ENCODE data around the gene UBAP1L. TPM values are rescaled to one million over a fixed set of nuclear protein-coding genes. Genes with fewer than 3 reads are reported as not detected.
"Not testable (repeated sequence)": the region's sequence is repeated elsewhere in the genome, so short reads cannot be mapped to it uniquely, and the experiment has no call there.

Gene UBAP1L
- total and polyA plus RNA-seq, 3 donors from 2014 or later: 3.7 to 12.1 (median 11.3) TPM

GRCh38 chr15:65101891-65102708 is 12.9 kb downstream of the UBAP1L start:
- 47 to 74% methylated on average over 10 to 74 of the region's 75 CpGs for WGBS, 2 donors
- intact Hi-C loops (cut with DNase I; ENCODE audit: low total_unique reads): no loop called here
- no peak overlapping the region for H3K27ac ChIP-seq

GRCh38 chr15:65101411-65101890 is 13.5 kb downstream of the UBAP1L start:
- no peak for TF ChIP-seq POLR2A (IDR thresholded peaks at IDR 0.05)
- peak; percentile 73 to 78 (median 78) for TF ChIP-seq CTCF (IDR thresholded peaks at IDR 0.05)
- Histone ChIP-seq H3K4me3 (peak overlapping the region in 1 of 2 donors; percentile 29), H3K4me1 (peaks cover 7% of the 10 kb centered on the region), H3K9me3 (no peaks in the 10 kb centered on the region), H3K27ac (no peak overlapping the region), H3K36me3 (ENCODE audit: low read depth, missing control alignments) (no peaks in the 10 kb centered on the region), H3K27me3 (no peaks in the 10 kb centered on the region)
- 25 to 34% methylated on average over 9 of the region's 9 CpGs for WGBS, 2 donors
- DNase-seq: peak; percentile 87
- intact Hi-C loops (cut with DNase I; ENCODE audit: low total_unique reads): no loop called here

More at GRCh38 chr15:65101891-65102708, 12.9 kb downstream of the UBAP1L start:
- Histone ChIP-seq H3K36me3 (ENCODE audit: low read depth, missing control alignments) (no peaks in the 10 kb centered on the region), H3K9me3 (no peaks in the 10 kb centered on the region), H3K27me3 (no peaks in the 10 kb centered on the region), H3K4me1 (peaks cover under 1% of the 10 kb centered on the region), H3K4me3 (peak overlapping the region; percentile 29 to 34)
- no peak for TF ChIP-seq POLR2A (IDR thresholded peaks at IDR 0.05)
- no peak for TF ChIP-seq CTCF (IDR thresholded peaks at IDR 0.05)
- no peak for DNase-seq

GRCh38 chr15:65100442-65100841 is 14.6 kb downstream of the UBAP1L start:
- DNase-seq: no peak
- intact Hi-C loops (cut with DNase I; ENCODE audit: low total_unique reads): no loop called here
- TF ChIP-seq POLR2A (IDR thresholded peaks at IDR 0.05): no peak
- TF ChIP-seq CTCF (IDR thresholded peaks at IDR 0.05): no peak
- Histone ChIP-seq H3K4me1 (peaks cover 12% of the 10 kb centered on the region), H3K27ac (no peak overlapping the region), H3K4me3 (no peak overlapping the region), H3K27me3 (no peaks in the 10 kb centered on the region), H3K9me3 (no peaks in the 10 kb centered on the region), H3K36me3 (ENCODE audit: low read depth, missing control alignments) (no peaks in the 10 kb centered on the region)
- WGBS, 2 donors: 77 to 84% methylated on average over 7 of the region's 7 CpGs

- H3K27me3 ChIP-seq; H3K27ac ChIP-seq; H3K9me3 ChIP-seq; intact Hi-C loops (cut with DNase I; ENCODE audit: low total_unique reads); DNase-seq; H3K36me3 ChIP-seq (ENCODE audit: low read depth, missing control alignments); H3K4me3 ChIP-seq: not testable (repeated sequence)
- peaks cover 18% of the 10 kb centered on the region for H3K4me1 ChIP-seq
- 91 to 94% methylated on average over 6 to 10 of the region's 10 CpGs for WGBS, 2 donors
Measured at GRCh38 chr15:65099801-65100200, 15.2 kb downstream of the UBAP1L start.

GRCh38 chr15:65099336-65099735 is 15.7 kb downstream of the UBAP1L start:
- TF ChIP-seq POLR2A (IDR thresholded peaks at IDR 0.05) (no peak), CTCF (IDR thresholded peaks at IDR 0.05) (no peak)
- 80 to 97% methylated on average over 2 to 5 of the region's 5 CpGs for WGBS, 2 donors
- no peak overlapping the region for H3K27ac ChIP-seq
- no peak for DNase-seq
- no peaks in the 10 kb centered on the region for H3K27me3 ChIP-seq
- no peak overlapping the region for H3K4me3 ChIP-seq
- H3K36me3 ChIP-seq (ENCODE audit: low read depth, missing control alignments): no peaks in the 10 kb centered on the region
- intact Hi-C loops (cut with DNase I; ENCODE audit: low total_unique reads): no loop called here
- H3K4me1 ChIP-seq: peaks cover 23% of the 10 kb centered on the region
- no peaks in the 10 kb centered on the region for H3K9me3 ChIP-seq

Data from testis (tissue), 3 donors.